Measurements from ENCODE around the gene XPR1.

The XPR1 gene

GRCh38 chr1:180601512-180601911, 30.3 kb upstream of the XPR1 start:
- H3K4ac ChIP-seq (ENCODE audit: low read depth, low read length): no peak overlapping the region
- no peak overlapping the region for H3K4me2 ChIP-seq (ENCODE audit: low read length)
- H3K36me3 ChIP-seq (ENCODE audit: control insufficient read depth, insufficient read depth, low read length): no peaks in the 10 kb centered on the region
- no peak overlapping the region for H3K23ac ChIP-seq (ENCODE audit: low read length)
- no peak overlapping the region for H3K4me3 ChIP-seq (ENCODE audit: low read length)
- no peak overlapping the region for H3K27ac ChIP-seq (ENCODE audit: low read depth, low read length)
- no peak overlapping the region for H3K18ac ChIP-seq (ENCODE audit: low read length)
- no peak overlapping the region for H2BK5ac ChIP-seq (ENCODE audit: low read length)
- H3K79me1 ChIP-seq (ENCODE audit: low read length): no peaks in the 10 kb centered on the region
- no peak overlapping the region for H3K9ac ChIP-seq (ENCODE audit: low read length)
- no peak overlapping the region for H2AK5ac ChIP-seq (ENCODE audit: low read length)
- H4K5ac ChIP-seq (ENCODE audit: low read length): no peak overlapping the region
- no peaks in the 10 kb centered on the region for H3K4me1 ChIP-seq (ENCODE audit: control insufficient read depth, low read depth, low read length)
- no peaks in the 10 kb centered on the region for H3K27me3 ChIP-seq (ENCODE audit: insufficient read depth, low read length, poor library complexity)
- H2BK120ac ChIP-seq (ENCODE audit: low read depth, low read length): no peak overlapping the region
- no peak for DNase-seq
- no peaks in the 10 kb centered on the region for H3K79me2 ChIP-seq (ENCODE audit: control insufficient read depth, insufficient read depth, low read length)
- H4K8ac ChIP-seq (ENCODE audit: low read depth, low read length): no peak overlapping the region
- H3K56ac ChIP-seq (ENCODE audit: low read length): no peak overlapping the region
- no CpG with 5 or more reads among the region's 1 CpG for WGBS (ENCODE audit: extremely low coverage, insufficient coverage, low lambda C conversion rate)
- H2BK15ac ChIP-seq (replicated peaks; ENCODE audit: low read depth): no peak overlapping the region

GRCh38 chr1:180603223-180603849, 28.5 kb upstream of the XPR1 start:
- no CpG with 5 or more reads among the region's 6 CpGs for WGBS (ENCODE audit: extremely low coverage, insufficient coverage, low lambda C conversion rate)
- no peak overlapping the region for H3K18ac ChIP-seq (ENCODE audit: low read length)

GRCh38 chr1:180603850-180604226, 28.0 kb upstream of the XPR1 start:
- Histone ChIP-seq H3K4me2 (ENCODE audit: low read length) (no peak overlapping the region), H3K27ac (ENCODE audit: low read depth, low read length) (no peak overlapping the region), H3K27me3 (ENCODE audit: insufficient read depth, low read length, poor library complexity) (no peaks in the 10 kb centered on the region), H3K18ac (ENCODE audit: low read length) (no peak overlapping the region), H2BK15ac (replicated peaks; ENCODE audit: low read depth) (no peak overlapping the region), H2BK5ac (ENCODE audit: low read length) (no peak overlapping the region), H2AK5ac (ENCODE audit: low read length) (no peak overlapping the region), H3K79me2 (ENCODE audit: control insufficient read depth, insufficient read depth, low read length) (no peaks in the 10 kb centered on the region), H3K56ac (ENCODE audit: low read length) (no peak overlapping the region), H3K36me3 (ENCODE audit: control insufficient read depth, insufficient read depth, low read length) (no peaks in the 10 kb centered on the region), H3K79me1 (ENCODE audit: low read length) (no peaks in the 10 kb centered on the region), H3K9ac (ENCODE audit: low read length) (no peak overlapping the region), H3K4me1 (ENCODE audit: control insufficient read depth, low read depth, low read length) (no peaks in the 10 kb centered on the region), H2BK120ac (ENCODE audit: low read depth, low read length) (no peak overlapping the region), H3K23ac (ENCODE audit: low read length) (no peak overlapping the region), H4K5ac (ENCODE audit: low read length) (no peak overlapping the region), H3K4ac (ENCODE audit: low read depth, low read length) (no peak overlapping the region), H3K4me3 (ENCODE audit: low read length) (no peak overlapping the region), H4K8ac (ENCODE audit: low read depth, low read length) (no peak overlapping the region)
- no CpG with 5 or more reads among the region's 2 CpGs for WGBS (ENCODE audit: extremely low coverage, insufficient coverage, low lambda C conversion rate)
- no peak for DNase-seq

More at GRCh38 chr1:180603223-180603849, 28.5 kb upstream of the XPR1 start:
- H4K5ac ChIP-seq (ENCODE audit: low read length): no peak overlapping the region
- H3K4ac ChIP-seq (ENCODE audit: low read depth, low read length): no peak overlapping the region
- H2BK15ac ChIP-seq (replicated peaks; ENCODE audit: low read depth): no peak overlapping the region
- H3K27me3 ChIP-seq (ENCODE audit: insufficient read depth, low read length, poor library complexity): no peaks in the 10 kb centered on the region
- no peak overlapping the region for H3K27ac ChIP-seq (ENCODE audit: low read depth, low read length)
- no peak overlapping the region for H3K9ac ChIP-seq (ENCODE audit: low read length)
- H3K23ac ChIP-seq (ENCODE audit: low read length): no peak overlapping the region
- H3K4me3 ChIP-seq (ENCODE audit: low read length): no peak overlapping the region
- no peak for DNase-seq
- H3K79me2 ChIP-seq (ENCODE audit: control insufficient read depth, insufficient read depth, low read length): no peaks in the 10 kb centered on the region
- H3K4me1 ChIP-seq (ENCODE audit: control insufficient read depth, low read depth, low read length): no peaks in the 10 kb centered on the region
- H2BK120ac ChIP-seq (ENCODE audit: low read depth, low read length): no peak overlapping the region
- H2BK5ac ChIP-seq (ENCODE audit: low read length): no peak overlapping the region
- H2AK5ac ChIP-seq (ENCODE audit: low read length): no peak overlapping the region
- H3K4me2 ChIP-seq (ENCODE audit: low read length): no peak overlapping the region
- no peak overlapping the region for H4K8ac ChIP-seq (ENCODE audit: low read depth, low read length)
- H3K56ac ChIP-seq (ENCODE audit: low read length): no peak overlapping the region
- no peaks in the 10 kb centered on the region for H3K79me1 ChIP-seq (ENCODE audit: low read length)
- no peaks in the 10 kb centered on the region for H3K36me3 ChIP-seq (ENCODE audit: control insufficient read depth, insufficient read depth, low read length)

DNA sequence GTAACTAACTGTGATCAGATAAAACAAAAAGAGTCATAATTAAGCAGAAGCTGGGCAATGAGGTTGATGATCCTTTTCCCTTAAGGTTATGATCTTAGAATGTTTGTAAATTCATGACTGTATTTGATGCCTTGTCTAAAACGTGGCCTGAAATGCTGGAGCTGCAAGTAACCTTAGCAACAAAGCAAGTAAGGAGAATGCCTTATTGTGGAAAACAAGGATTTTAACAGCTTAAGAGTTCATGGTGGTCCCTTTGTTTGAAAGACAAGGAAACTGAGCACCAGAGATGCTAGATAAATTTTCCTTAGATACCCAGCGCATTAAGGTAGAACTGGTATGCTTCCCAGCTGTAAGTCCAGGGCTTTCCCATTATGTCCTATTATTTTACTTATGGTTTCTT, 25.7 kb upstream of the XPR1 start:
- no peak overlapping the region for H3K4me3 ChIP-seq (ENCODE audit: low read length)
- H3K79me1 ChIP-seq (ENCODE audit: low read length): no peaks in the 10 kb centered on the region
- no peak overlapping the region for H2BK15ac ChIP-seq (replicated peaks; ENCODE audit: low read depth)
- no peak overlapping the region for H3K4me2 ChIP-seq (ENCODE audit: low read length)
- H3K23ac ChIP-seq (ENCODE audit: low read length): no peak overlapping the region
- WGBS (ENCODE audit: extremely low coverage, insufficient coverage, low lambda C conversion rate): no CpG with 5 or more reads among the region's 2 CpGs
- H3K36me3 ChIP-seq (ENCODE audit: control insufficient read depth, insufficient read depth, low read length): no peaks in the 10 kb centered on the region
- H2BK120ac ChIP-seq (ENCODE audit: low read depth, low read length): no peak overlapping the region
- H3K27ac ChIP-seq (ENCODE audit: low read depth, low read length): no peak overlapping the region
- H2BK5ac ChIP-seq (ENCODE audit: low read length): no peak overlapping the region
- no peak overlapping the region for H3K9ac ChIP-seq (ENCODE audit: low read length)
- H3K4me1 ChIP-seq (ENCODE audit: control insufficient read depth, low read depth, low read length): no peaks in the 10 kb centered on the region
- H3K27me3 ChIP-seq (ENCODE audit: insufficient read depth, low read length, poor library complexity): no peaks in the 10 kb centered on the region
- no peak overlapping the region for H4K8ac ChIP-seq (ENCODE audit: low read depth, low read length)
- no peak overlapping the region for H3K4ac ChIP-seq (ENCODE audit: low read depth, low read length)
- no peak for DNase-seq
- H3K56ac ChIP-seq (ENCODE audit: low read length): no peak overlapping the region
- no peak overlapping the region for H2AK5ac ChIP-seq (ENCODE audit: low read length)
- H4K5ac ChIP-seq (ENCODE audit: low read length): no peak overlapping the region
- no peak overlapping the region for H3K18ac ChIP-seq (ENCODE audit: low read length)
- no peaks in the 10 kb centered on the region for H3K79me2 ChIP-seq (ENCODE audit: control insufficient read depth, insufficient read depth, low read length)

DNA sequence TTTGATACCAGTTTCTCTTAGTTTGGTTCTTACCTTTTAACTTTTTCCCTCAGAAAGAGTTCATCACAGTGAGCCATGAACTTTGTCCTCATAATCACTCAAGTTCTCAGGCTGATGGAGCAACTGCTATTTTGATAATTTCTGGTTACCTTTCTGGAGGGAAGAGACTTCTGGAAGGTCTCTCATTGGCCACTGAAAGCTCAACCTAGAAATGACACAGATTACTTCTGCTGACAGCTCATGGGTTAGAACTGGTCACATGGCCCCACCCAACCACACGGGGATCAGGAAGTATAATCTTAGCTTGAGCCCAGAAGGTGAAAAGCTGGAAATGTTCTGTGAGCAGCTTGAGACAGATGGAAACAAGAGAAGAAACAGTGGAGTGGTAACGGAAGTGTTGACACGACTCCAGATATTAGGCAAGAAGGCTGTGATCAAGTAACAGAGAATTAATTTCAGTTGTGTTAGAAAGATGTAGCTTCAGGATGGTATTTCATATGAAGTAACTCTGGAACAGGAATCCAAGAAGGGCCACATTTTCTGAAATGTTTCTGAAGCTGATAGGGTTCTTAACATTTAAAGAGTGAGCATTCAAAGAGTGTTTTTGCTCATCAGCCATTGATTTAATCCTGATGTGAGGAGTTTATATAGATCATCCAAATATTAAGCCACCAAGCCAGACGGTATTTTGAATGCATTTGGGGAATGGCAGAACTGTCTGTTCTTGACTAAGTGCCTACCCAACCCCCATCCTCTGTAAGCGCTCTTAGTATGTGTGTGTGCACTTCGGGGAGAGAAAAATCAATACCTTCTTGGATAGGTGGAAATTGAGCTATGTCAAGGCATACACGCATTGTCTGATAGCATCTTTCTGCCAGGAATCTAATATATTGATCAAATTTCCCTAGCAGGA, 21.9 kb upstream of the XPR1 start:
- Histone ChIP-seq H3K27me3 (ENCODE audit: insufficient read depth, low read length, poor library complexity) (no peaks in the 10 kb centered on the region), H3K79me1 (ENCODE audit: low read length) (no peaks in the 10 kb centered on the region), H2BK15ac (replicated peaks; ENCODE audit: low read depth) (no peak overlapping the region), H2AK5ac (ENCODE audit: low read length) (no peak overlapping the region), H3K23ac (ENCODE audit: low read length) (no peak overlapping the region), H3K4ac (ENCODE audit: low read depth, low read length) (no peak overlapping the region), H3K4me1 (ENCODE audit: control insufficient read depth, low read depth, low read length) (no peaks in the 10 kb centered on the region), H4K5ac (ENCODE audit: low read length) (no peak overlapping the region), H2BK5ac (ENCODE audit: low read length) (no peak overlapping the region), H3K9ac (ENCODE audit: low read length) (no peak overlapping the region), H2BK120ac (ENCODE audit: low read depth, low read length) (no peak overlapping the region), H3K27ac (ENCODE audit: low read depth, low read length) (no peak overlapping the region), H3K4me2 (ENCODE audit: low read length) (no peak overlapping the region), H3K36me3 (ENCODE audit: control insufficient read depth, insufficient read depth, low read length) (no peaks in the 10 kb centered on the region), H3K18ac (ENCODE audit: low read length) (no peak overlapping the region), H4K8ac (ENCODE audit: low read depth, low read length) (no peak overlapping the region), H3K79me2 (ENCODE audit: control insufficient read depth, insufficient read depth, low read length) (no peaks in the 10 kb centered on the region), H3K4me3 (ENCODE audit: low read length) (no peak overlapping the region), H3K56ac (ENCODE audit: low read length) (no peak overlapping the region)
- no peak for DNase-seq
- no CpG with 5 or more reads among the region's 7 CpGs for WGBS (ENCODE audit: extremely low coverage, insufficient coverage, low lambda C conversion rate)

Data from mesendoderm (in vitro differentiated cells).